ENCODE measurements around the gene HS3ST2.
"Not testable (repeated sequence)": the region's sequence is repeated elsewhere in the genome, so short reads cannot be mapped to it uniquely, and the experiment has no call there.

HS3ST2 gene

DNA sequence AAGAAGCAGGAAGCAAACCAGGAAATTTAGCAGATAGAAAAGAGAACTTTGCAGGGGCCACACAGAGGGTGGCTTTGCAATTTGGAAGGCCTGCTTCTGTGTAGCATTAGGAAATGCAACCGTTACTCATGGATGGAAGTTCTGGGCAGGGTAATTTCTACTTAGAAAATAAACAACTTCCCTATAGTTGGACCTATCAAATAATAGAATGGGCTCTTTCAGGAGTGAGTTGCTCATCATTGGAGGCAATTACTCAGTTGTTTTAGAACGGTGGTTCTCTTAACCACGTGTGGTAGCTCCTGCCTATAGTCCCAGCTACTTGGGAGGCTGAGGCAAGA lies 25.8 kb upstream of the HS3ST2 start:
- H3K4me1 ChIP-seq, result no peaks in the 10 kb centered on the region
- no peak for DNase-seq (ENCODE audit: low spot score in 2 of 2)
- in situ Hi-C loops (cut with MboI; ENCODE audit: low sequenced_read_pairs), result no loop called here
- no peaks in the 10 kb centered on the region for H3K36me3 ChIP-seq (replicated peaks)
- H3K27me3 ChIP-seq (ENCODE audit: low read depth), result peaks cover 4% of the 10 kb centered on the region; the same call in 1 of the 2 replicates
- no peak overlapping the region for H3K4me3 ChIP-seq
- H3K9me3 ChIP-seq, result no peaks in the 10 kb centered on the region

DNA sequence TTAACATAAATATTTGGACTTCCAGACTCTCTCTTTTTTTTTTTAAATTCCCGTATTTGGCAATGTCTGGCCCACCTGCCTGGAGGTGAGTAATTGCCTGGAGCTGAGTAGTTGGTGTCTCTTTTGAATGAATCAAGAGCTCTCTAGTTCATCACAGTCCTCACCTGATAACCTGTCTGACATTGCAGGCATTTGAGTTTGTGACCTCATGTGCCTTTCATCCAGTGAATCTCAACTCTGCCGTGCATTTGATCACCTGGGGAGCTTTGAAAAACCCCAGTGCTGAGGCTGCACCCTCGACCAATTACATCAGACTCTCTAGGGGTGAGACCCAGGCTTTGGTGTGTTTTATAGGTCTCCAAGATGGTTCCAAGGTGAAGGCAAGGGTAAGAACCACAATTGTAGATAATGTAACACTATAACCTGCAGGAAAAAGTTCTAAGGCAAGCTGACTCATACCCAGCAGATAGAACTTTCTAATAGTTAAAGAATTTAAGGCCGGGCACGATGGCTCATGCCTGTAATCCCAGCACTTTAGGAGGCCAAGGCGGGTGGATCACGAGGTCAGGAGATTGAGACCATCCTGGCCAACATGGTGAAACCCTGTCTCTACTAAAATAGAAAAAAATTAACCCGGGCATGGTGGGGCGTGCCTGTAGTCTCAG lies 24.5 kb upstream of the HS3ST2 start:
- no peaks in the 10 kb centered on the region for H3K4me1 ChIP-seq
- H3K27me3 ChIP-seq (ENCODE audit: low read depth), result no peaks in the 10 kb centered on the region; the same call in 1 of the 2 replicates
- H3K36me3 ChIP-seq (replicated peaks), result no peaks in the 10 kb centered on the region
- no peak overlapping the region for H3K4me3 ChIP-seq
- no peak for DNase-seq (ENCODE audit: low spot score in 2 of 2)
- in situ Hi-C loops (cut with MboI; ENCODE audit: low sequenced_read_pairs), result no loop called here
- no peaks in the 10 kb centered on the region for H3K9me3 ChIP-seq

DNA sequence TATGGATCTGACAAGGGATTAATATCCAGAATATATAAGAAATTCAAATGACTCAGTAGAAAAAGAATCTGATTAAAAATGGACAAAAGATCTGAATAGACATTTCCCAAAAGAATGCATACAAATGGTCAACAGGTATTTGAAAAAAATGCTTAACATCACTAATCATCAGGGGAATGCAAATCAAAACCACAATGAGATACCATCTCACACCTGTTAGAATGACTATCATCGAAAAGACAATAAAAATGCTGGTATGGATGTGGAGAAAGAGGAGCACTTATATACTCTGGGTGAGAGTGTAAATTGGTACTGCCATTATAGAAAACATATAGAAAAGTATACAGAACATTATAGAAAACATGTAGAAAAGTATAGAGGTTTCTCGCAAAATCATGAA lies 16.4 kb upstream of the HS3ST2 start:
- Histone ChIP-seq H3K4me3 (no peak overlapping the region), H3K4me1 (no peaks in the 10 kb centered on the region), H3K36me3 (replicated peaks) (no peaks in the 10 kb centered on the region), H3K9me3 (no peaks in the 10 kb centered on the region), H3K27me3 (ENCODE audit: low read depth) (no peaks in the 10 kb centered on the region)
- no peak for DNase-seq (ENCODE audit: low spot score in 2 of 2)
- in situ Hi-C loops (cut with MboI; ENCODE audit: low sequenced_read_pairs), result no loop called here

- in situ Hi-C loops (cut with MboI; ENCODE audit: low sequenced_read_pairs), result no loop called here
- Histone ChIP-seq H3K27me3 (ENCODE audit: low read depth) (no peaks in the 10 kb centered on the region), H3K36me3 (replicated peaks) (no peaks in the 10 kb centered on the region), H3K9me3 (no peaks in the 10 kb centered on the region), H3K4me1 (no peaks in the 10 kb centered on the region), H3K4me3 (no peak overlapping the region)
- no peak for DNase-seq (ENCODE audit: low spot score in 2 of 2)
Measured at GRCh38 chr16:22799113-22799512, 14.8 kb upstream of the HS3ST2 start.

- H3K9me3 ChIP-seq, result no peaks in the 10 kb centered on the region
- no peaks in the 10 kb centered on the region; the same call in 1 of the 2 replicates for H3K27me3 ChIP-seq (ENCODE audit: low read depth)
- in situ Hi-C loops (cut with MboI; ENCODE audit: low sequenced_read_pairs), result no loop called here
- no peak for DNase-seq (ENCODE audit: low spot score in 2 of 2)
- no peak overlapping the region for H3K4me3 ChIP-seq
- no peaks in the 10 kb centered on the region for H3K4me1 ChIP-seq
- H3K36me3 ChIP-seq (replicated peaks), result no peaks in the 10 kb centered on the region
Measured at GRCh38 chr16:22804893-22805292, 9.1 kb upstream of the HS3ST2 start.

DNA sequence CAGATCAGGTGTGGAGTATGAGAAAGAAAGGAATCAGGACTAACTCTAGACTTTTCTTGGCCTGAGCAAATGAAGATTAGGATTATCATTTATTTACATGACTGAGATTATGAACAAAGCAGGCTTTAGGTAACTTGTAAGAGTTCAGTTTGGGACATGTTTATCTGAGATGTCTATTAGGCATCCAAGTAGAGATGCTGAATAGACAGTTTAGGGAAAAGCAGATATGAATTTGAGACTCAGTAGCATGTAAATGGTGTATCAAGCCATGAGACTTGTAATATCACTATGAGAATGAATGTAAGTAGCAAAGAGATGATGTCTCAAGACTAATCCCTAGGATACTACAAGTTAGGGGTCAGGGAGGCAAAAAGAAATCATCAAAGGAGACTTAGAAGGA lies 8.6 kb upstream of the HS3ST2 start:
- Histone ChIP-seq H3K4me1 (no peaks in the 10 kb centered on the region), H3K27me3 (ENCODE audit: low read depth) (no peaks in the 10 kb centered on the region; the same call in 1 of the 2 replicates), H3K9me3 (no peaks in the 10 kb centered on the region), H3K36me3 (replicated peaks) (no peaks in the 10 kb centered on the region), H3K4me3 (no peak overlapping the region)
- DNase-seq (ENCODE audit: low spot score in 2 of 2), result no peak
- in situ Hi-C loops (cut with MboI; ENCODE audit: low sequenced_read_pairs), result no loop called here

GRCh38 chr16:22806811-22807210 lies 7.2 kb upstream of the HS3ST2 start:
- Histone ChIP-seq H3K4me3 (no peak overlapping the region), H3K4me1 (no peaks in the 10 kb centered on the region), H3K27me3 (ENCODE audit: low read depth) (no peaks in the 10 kb centered on the region; the same call in 1 of the 2 replicates), H3K36me3 (replicated peaks) (no peaks in the 10 kb centered on the region), H3K9me3 (no peaks in the 10 kb centered on the region)
- in situ Hi-C loops (cut with MboI; ENCODE audit: low sequenced_read_pairs), result no loop called here
- no peak for DNase-seq (ENCODE audit: low spot score in 2 of 2)

- H3K9me3 ChIP-seq, result no peaks in the 10 kb centered on the region
- H3K36me3 ChIP-seq (replicated peaks), result no peaks in the 10 kb centered on the region
- no peak overlapping the region for H3K4me3 ChIP-seq
- no peaks in the 10 kb centered on the region for H3K4me1 ChIP-seq
- in situ Hi-C loops (cut with MboI; ENCODE audit: low sequenced_read_pairs), result no loop called here
- no peak for DNase-seq (ENCODE audit: low spot score in 2 of 2)
- H3K27me3 ChIP-seq (ENCODE audit: low read depth), result no peaks in the 10 kb centered on the region; the same call in 1 of the 2 replicates
Measured at GRCh38 chr16:22810226-22810625, 3.7 kb upstream of the HS3ST2 start.

- Histone ChIP-seq H3K4me1 (no peaks in the 10 kb centered on the region), H3K36me3 (replicated peaks) (no peaks in the 10 kb centered on the region), H3K27me3 (ENCODE audit: low read depth) (no peaks in the 10 kb centered on the region), H3K4me3 (no peak overlapping the region), H3K9me3 (no peaks in the 10 kb centered on the region)
- in situ Hi-C loops (cut with MboI; ENCODE audit: low sequenced_read_pairs), result no loop called here
- DNase-seq (ENCODE audit: low spot score in 2 of 2), result peak; percentile 5 to 69
Measured at GRCh38 chr16:22813223-22813947, 577 bp upstream of the HS3ST2 start.

GRCh38 chr16:22814711-22815105 lies 746 bp downstream of the HS3ST2 start:
- H3K4me3 ChIP-seq, result no peak overlapping the region
- in situ Hi-C loops (cut with MboI; ENCODE audit: low sequenced_read_pairs), result no loop called here
- H3K27me3 ChIP-seq (ENCODE audit: low read depth), result no peaks in the 10 kb centered on the region
- no peaks in the 10 kb centered on the region for H3K4me1 ChIP-seq
- no peak for DNase-seq (ENCODE audit: low spot score in 2 of 2)
- H3K36me3 ChIP-seq (replicated peaks), result no peaks in the 10 kb centered on the region
- no peaks in the 10 kb centered on the region for H3K9me3 ChIP-seq

DNA sequence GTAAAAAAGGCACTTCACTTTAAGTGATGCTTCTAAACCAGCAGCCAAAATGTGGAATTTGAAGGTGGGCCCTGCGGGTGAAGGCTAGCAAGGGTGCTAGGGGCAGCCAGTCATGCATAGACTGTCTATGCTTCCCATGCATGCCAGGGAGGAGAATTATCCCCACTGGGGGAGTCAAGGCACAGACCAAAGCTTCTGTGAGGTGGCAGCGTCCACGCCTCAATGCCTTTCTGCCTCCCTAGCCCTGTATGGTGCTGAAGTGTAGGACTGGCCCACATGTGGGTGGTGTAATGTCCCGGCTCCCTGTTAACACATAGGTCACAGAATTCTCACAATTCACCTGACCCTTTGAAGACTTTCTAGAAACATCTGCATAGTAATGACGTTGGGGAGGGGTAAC lies 1.9 kb downstream of the HS3ST2 start:
- no peaks in the 10 kb centered on the region for H3K9me3 ChIP-seq
- no peak for DNase-seq (ENCODE audit: low spot score in 2 of 2)
- H3K4me1 ChIP-seq, result no peaks in the 10 kb centered on the region
- H3K36me3 ChIP-seq (replicated peaks), result no peaks in the 10 kb centered on the region
- in situ Hi-C loops (cut with MboI; ENCODE audit: low sequenced_read_pairs), result no loop called here
- H3K4me3 ChIP-seq, result no peak overlapping the region
- no peaks in the 10 kb centered on the region for H3K27me3 ChIP-seq (ENCODE audit: low read depth)

GRCh38 chr16:22816475-22816874 lies 2.5 kb downstream of the HS3ST2 start:
- H3K36me3 ChIP-seq (replicated peaks), result no peaks in the 10 kb centered on the region
- in situ Hi-C loops (cut with MboI; ENCODE audit: low sequenced_read_pairs), result no loop called here
- H3K9me3 ChIP-seq, result no peaks in the 10 kb centered on the region
- no peaks in the 10 kb centered on the region for H3K4me1 ChIP-seq
- no peak for DNase-seq (ENCODE audit: low spot score in 2 of 2)
- H3K4me3 ChIP-seq, result no peak overlapping the region
- no peaks in the 10 kb centered on the region for H3K27me3 ChIP-seq (ENCODE audit: low read depth)

- H3K9me3 ChIP-seq; H3K27me3 ChIP-seq (ENCODE audit: low read depth); H3K4me3 ChIP-seq; H3K4me1 ChIP-seq; in situ Hi-C loops (cut with MboI; ENCODE audit: low sequenced_read_pairs); DNase-seq (ENCODE audit: low spot score in 2 of 2); H3K36me3 ChIP-seq (replicated peaks): not testable (repeated sequence)
Measured at GRCh38 chr16:22818736-22819135, 4.8 kb downstream of the HS3ST2 start.

- H3K36me3 ChIP-seq (replicated peaks), result no peaks in the 10 kb centered on the region
Measured at GRCh38 chr16:22838681-22839080, 24.7 kb downstream of the HS3ST2 start.

More at GRCh38 chr16:22838681-22839080, 24.7 kb downstream of the HS3ST2 start:
- Histone ChIP-seq H3K27me3 (ENCODE audit: low read depth) (no peaks in the 10 kb centered on the region), H3K4me3 (no peak overlapping the region), H3K9me3 (no peaks in the 10 kb centered on the region), H3K4me1 (no peaks in the 10 kb centered on the region)
- no peak for DNase-seq (ENCODE audit: low spot score in 2 of 2)
- in situ Hi-C loops (cut with MboI; ENCODE audit: low sequenced_read_pairs), result no loop called here

All from HAP-1 (cell line).